DOHH2 (cell line): ENCODE measurements around the gene F10.

Source experiments
- H3F3A ChIP-seq: fragments of 200-600 bp; sonication (generic), shearing (Covaris generic); 2 replicates; pipeline ENCODE4 v1.6.0; 2016; ENCODE audit warnings: antibody characterized with exemption, mild to moderate bottlenecking; ENCODE audit not compliant: control insufficient read depth, insufficient read depth
- H3K27ac ChIP-seq: fragments of 200-600 bp; sonication (generic); 2 replicates; pipeline ENCODE4 v1.5.1; 2014; ENCODE audit warnings: low read depth, mild to moderate bottlenecking, low read length, moderate library complexity
- H3K27me3 ChIP-seq: fragments of 200-600 bp; sonication (generic); 2 replicates; pipeline ENCODE4 v1.6.1; 2014; ENCODE audit warnings: mild to moderate bottlenecking, low read length, mixed read lengths; ENCODE audit not compliant: control insufficient read depth
- H3K36me3 ChIP-seq: fragments of 200-600 bp; sonication (generic); 2 replicates; pipeline ENCODE4 v1.6.1; 2014; ENCODE audit warnings: mild to moderate bottlenecking, low read length, moderate library complexity, mixed read lengths; ENCODE audit not compliant: control insufficient read depth
- H3K4me1 ChIP-seq: fragments of 200-600 bp; sonication (generic); 2 replicates; pipeline ENCODE4 v1.6.1; 2014; ENCODE audit warnings: mild to moderate bottlenecking, low read length, mixed read lengths; ENCODE audit not compliant: control insufficient read depth
- H3K4me2 ChIP-seq: fragments of 200-600 bp; sonication (generic); 2 replicates; pipeline ENCODE4 v1.6.0; 2014; ENCODE audit warnings: mild to moderate bottlenecking, low read length, moderate library complexity
- H3K4me3 ChIP-seq: fragments of 200-600 bp; sonication (generic); 2 replicates; pipeline ENCODE4 v1.5.1; 2014; ENCODE audit warnings: mild to moderate bottlenecking, low read length, mixed read lengths
- H3K79me2 ChIP-seq: fragments of 200-600 bp; sonication (generic); 2 replicates; pipeline ENCODE4 v1.6.1; 2014; ENCODE audit warnings: mild to moderate bottlenecking, low read length, mixed read lengths; ENCODE audit not compliant: control insufficient read depth
- H3K9me2 ChIP-seq: fragments of 200-600 bp; sonication (generic); replicated peaks from 2 replicates; pipeline ENCODE4 v1.6.1; 2014; ENCODE audit warnings: mild to moderate bottlenecking, low read length, mixed read lengths; ENCODE audit not compliant: control insufficient read depth
- H3K9me3 ChIP-seq: fragments of 200-600 bp; sonication (generic); 2 replicates; pipeline ENCODE4 v1.6.1; 2014; ENCODE audit warnings: antibody characterized with exemption, low read length, mixed read lengths; ENCODE audit not compliant: control insufficient read depth, insufficient read depth
- H4K20me1 ChIP-seq: fragments of 200-600 bp; sonication (generic); 2 replicates; pipeline ENCODE4 v1.6.0; 2014; ENCODE audit warnings: low read depth, mild to moderate bottlenecking, antibody characterized with exemption, low read length, moderate library complexity; ENCODE audit not compliant: control insufficient read depth, insufficient read depth
- EZH2phosphoT487 ChIP-seq: fragments of 200-600 bp; sonication (generic); IDR thresholded peaks from 2 replicates; pipeline ENCODE4 v1.6.1; 2017; ENCODE audit warnings: borderline replicate concordance, mild to moderate bottlenecking, antibody characterized with exemption, low read length, moderate library complexity, mixed read lengths
- TF ChIP-seq, protein P1 (sequence below): fragments of 200-600 bp; sonication (generic); IDR thresholded peaks from one replicate; pipeline ENCODE4 v1.5.1; 2014; ENCODE audit warnings: antibody characterized with exemption, mild to moderate bottlenecking, low read depth, low read length; ENCODE audit not compliant: poor library complexity, severe bottlenecking

F10 gene

DNA sequence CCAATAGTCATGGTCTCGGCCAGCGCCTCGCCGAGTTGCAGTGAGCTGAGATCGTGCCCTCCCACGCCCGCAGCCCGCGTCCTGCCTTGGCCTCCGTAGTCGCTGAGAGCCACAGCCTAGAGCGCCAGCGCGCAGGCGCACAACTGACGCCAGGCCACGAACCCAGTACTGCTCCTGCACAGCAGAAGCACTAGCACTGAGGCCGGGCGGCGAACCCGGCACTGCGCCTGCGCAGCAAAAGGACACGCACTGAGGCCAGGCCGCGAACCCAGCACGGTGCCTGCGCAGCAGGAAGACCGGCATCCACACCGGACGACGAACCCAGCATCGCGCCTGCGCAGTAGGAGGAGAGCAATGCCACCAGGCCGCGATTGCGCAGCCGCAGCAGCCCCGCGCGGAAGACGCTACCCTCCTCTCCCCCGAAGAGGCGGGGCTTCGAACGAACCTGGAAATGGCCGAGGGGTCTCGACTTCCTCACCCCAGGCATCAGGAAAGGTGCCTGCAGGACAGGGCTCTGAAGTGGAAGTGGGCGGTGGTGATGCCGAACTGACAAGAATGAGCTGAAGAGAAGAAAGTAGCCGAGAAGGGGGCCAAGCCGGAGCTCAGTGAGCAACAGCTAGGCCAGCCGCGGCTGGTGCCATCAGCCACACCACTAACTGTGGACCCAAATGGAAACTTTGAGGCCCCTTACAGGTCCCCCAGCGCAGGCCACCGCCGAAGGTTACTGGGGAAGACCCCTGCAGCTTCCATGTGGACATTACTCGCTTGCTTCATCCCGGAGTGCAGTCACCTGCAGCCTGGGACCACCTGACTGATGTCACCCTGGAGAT, 7.5 kb downstream of the F10 start:
- TF ChIP-seq EZH2phosphoT487: no peak
- TF ChIP-seq, protein P1, sequence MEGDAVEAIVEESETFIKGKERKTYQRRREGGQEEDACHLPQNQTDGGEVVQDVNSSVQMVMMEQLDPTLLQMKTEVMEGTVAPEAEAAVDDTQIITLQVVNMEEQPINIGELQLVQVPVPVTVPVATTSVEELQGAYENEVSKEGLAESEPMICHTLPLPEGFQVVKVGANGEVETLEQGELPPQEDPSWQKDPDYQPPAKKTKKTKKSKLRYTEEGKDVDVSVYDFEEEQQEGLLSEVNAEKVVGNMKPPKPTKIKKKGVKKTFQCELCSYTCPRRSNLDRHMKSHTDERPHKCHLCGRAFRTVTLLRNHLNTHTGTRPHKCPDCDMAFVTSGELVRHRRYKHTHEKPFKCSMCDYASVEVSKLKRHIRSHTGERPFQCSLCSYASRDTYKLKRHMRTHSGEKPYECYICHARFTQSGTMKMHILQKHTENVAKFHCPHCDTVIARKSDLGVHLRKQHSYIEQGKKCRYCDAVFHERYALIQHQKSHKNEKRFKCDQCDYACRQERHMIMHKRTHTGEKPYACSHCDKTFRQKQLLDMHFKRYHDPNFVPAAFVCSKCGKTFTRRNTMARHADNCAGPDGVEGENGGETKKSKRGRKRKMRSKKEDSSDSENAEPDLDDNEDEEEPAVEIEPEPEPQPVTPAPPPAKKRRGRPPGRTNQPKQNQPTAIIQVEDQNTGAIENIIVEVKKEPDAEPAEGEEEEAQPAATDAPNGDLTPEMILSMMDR: no peak
- H3K9me2 ChIP-seq: no peaks in the 10 kb centered on the region
- no peaks in the 10 kb centered on the region for H3K9me3 ChIP-seq
- peaks cover 17% of the 10 kb centered on the region for H3K27me3 ChIP-seq
- no peak overlapping the region for H3K4me3 ChIP-seq
- H3K36me3 ChIP-seq: no peaks in the 10 kb centered on the region
- no peaks in the 10 kb centered on the region for H4K20me1 ChIP-seq
- H3F3A ChIP-seq: no peaks in the 10 kb centered on the region
- no peaks in the 10 kb centered on the region for H3K4me1 ChIP-seq
- H3K79me2 ChIP-seq: no peaks in the 10 kb centered on the region
- H3K27ac ChIP-seq: no peak overlapping the region
- no peak overlapping the region for H3K4me2 ChIP-seq

DNA sequence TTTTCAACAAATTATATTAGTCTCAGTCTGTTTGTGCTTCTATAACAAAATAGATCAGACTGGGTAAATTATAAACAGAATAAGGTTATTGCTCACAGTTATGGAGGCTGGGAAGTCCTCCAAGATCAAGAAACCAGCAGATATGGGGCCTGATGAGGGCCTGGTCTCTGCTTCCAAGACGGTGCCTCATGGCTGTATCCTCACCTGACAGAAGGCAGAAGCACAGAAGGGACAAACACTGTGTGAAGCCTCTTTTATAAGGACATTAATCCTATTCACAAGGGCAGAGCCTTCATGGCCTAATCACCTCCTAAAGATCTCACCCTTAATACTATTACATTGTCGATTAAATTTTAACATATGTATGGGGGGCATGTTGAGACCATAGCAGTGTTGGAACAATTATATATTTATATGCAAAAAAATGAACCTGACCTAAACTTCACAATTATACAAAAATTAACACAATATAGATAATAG, 12.7 kb downstream of the F10 start:
- no peaks in the 10 kb centered on the region for H3K9me2 ChIP-seq
- H3K27ac ChIP-seq: no peak overlapping the region
- TF ChIP-seq, protein P1: no peak
- no peak for TF ChIP-seq EZH2phosphoT487
- no peaks in the 10 kb centered on the region for H3K79me2 ChIP-seq
- H4K20me1 ChIP-seq: no peaks in the 10 kb centered on the region
- peaks cover 20% of the 10 kb centered on the region for H3K27me3 ChIP-seq
- H3K9me3 ChIP-seq: no peaks in the 10 kb centered on the region
- H3F3A ChIP-seq: no peaks in the 10 kb centered on the region
- no peak overlapping the region for H3K4me3 ChIP-seq
- no peak overlapping the region for H3K4me2 ChIP-seq
- no peaks in the 10 kb centered on the region for H3K4me1 ChIP-seq
- no peaks in the 10 kb centered on the region for H3K36me3 ChIP-seq

DNA sequence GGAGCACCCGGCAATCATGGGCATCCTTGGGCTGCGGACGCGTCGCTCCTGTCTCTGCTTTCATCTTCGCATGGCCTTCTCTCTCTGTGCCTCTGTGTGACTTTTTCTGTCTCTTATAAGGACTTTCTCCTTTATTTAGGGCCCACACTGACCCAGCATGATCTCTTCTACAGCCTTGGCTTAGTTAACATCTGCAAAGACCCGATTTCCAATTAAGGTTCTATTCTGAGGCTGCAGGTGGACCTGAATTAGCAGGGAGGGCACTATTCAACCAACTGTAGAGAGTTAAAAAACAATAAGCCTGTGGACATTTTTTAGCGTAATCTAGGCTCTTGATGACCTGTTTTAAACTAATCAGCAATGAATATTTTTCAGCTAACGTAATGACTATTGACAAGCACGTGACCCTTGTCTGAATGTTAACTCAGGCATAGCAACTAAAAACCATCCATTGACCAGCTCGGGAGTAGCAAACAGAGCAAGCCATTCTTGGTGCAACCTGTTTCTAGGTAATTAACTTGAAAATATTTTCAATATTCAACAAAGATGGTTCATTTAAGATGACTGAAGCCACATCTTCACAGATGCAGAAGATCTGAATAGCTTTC, 15.2 kb downstream of the F10 start:
- no peak overlapping the region for H3K4me2 ChIP-seq
- no peaks in the 10 kb centered on the region for H3K9me2 ChIP-seq
- no peaks in the 10 kb centered on the region for H3F3A ChIP-seq
- peaks cover 14% of the 10 kb centered on the region for H3K27me3 ChIP-seq
- H3K4me3 ChIP-seq: no peak overlapping the region
- no peaks in the 10 kb centered on the region for H4K20me1 ChIP-seq
- TF ChIP-seq, protein P1: no peak
- TF ChIP-seq EZH2phosphoT487: no peak
- no peaks in the 10 kb centered on the region for H3K4me1 ChIP-seq
- no peak overlapping the region for H3K27ac ChIP-seq
- no peaks in the 10 kb centered on the region for H3K9me3 ChIP-seq
- H3K79me2 ChIP-seq: no peaks in the 10 kb centered on the region
- H3K36me3 ChIP-seq: no peaks in the 10 kb centered on the region
